ENCODE data around the gene KCNH1.

The KCNH1 gene

GRCh38 chr1:210992837-210993236, 141.1 kb downstream of the KCNH1 start:
- no peak for DNase-seq

DNA sequence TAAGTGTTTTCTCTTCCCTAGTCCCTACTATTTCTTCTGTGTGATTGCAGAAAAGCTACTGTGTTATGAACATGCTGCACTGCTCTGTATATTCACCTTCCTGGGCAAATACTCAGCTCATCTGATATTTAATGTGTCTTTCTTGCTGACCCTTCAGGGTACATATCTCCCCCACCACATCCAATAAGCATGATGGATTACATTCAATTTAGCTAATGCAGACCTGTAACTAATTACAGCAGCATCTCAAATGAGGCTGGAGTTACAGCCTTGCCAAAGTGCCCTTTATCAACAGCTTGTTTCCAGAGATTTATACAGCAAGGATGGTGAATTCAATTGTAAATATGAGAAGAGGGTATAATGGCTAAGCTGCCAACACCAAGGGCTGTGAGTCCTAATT, 144.0 kb downstream of the KCNH1 start:
- no peak for DNase-seq

DNA sequence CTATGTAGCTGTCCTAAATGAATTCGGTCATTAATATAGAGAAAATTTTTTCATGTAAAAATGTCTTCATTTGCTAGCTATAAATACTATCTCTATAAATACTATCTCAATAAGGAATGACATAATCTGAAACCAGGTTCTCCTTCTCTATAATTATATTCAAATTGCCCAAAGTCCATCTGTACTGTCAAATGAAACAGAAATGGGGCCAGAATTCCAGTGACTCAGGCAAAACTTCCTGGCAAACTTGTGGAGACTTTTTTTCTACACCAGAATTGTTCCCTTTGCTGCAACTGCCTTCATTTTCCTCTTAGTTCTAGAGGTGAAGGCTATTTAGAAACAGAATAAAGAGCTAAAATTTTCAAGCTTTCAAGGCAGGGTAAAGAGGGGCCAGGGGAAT, 152.5 kb downstream of the KCNH1 start:
- DNase-seq: no peak

DNA sequence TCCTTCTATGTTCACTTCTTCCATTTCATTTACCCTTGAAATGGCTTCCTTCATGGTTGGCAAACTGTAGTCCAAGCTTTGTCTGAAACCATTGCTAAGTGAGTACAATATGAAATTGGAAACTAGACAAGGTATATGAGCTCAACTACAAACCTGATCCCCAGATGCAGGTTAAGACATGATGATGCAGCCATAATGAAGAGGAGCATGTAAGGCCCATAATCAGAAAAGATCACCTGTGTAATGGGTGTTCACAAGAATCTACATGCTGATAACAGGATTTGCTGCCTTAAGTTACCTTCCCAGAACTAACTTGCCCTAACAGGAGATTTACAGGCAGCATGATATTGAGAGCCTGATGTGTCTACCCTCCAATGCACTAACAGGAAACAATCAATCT, 153.9 kb downstream of the KCNH1 start:
- DNase-seq: no peak

GRCh38 chr1:210978974-210979354, 155.0 kb downstream of the KCNH1 start:
- no peak for DNase-seq

- no peak for DNase-seq
Observed at GRCh38 chr1:210978316-210978973, 155.5 kb downstream of the KCNH1 start.

DNA sequence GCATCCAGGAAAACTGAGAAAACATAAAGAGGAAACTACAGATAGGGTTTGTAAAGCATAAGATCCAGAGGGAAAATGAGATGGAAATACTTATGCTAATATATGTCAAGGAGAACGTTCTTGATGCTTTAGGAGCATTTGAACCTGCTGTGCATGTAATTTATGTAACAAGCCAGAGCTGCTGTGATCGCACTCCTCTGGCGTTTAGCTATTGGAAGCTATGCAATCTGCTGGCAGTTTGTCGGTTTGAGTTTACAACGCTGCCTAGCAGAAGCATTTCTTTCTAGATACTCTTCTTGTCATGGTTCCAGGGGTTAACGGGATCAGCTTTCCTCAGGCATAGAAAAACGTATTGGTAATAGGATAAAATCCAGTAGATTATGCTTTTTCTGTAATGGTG, 182.7 kb downstream of the KCNH1 start:
- no peak for DNase-seq

DNA sequence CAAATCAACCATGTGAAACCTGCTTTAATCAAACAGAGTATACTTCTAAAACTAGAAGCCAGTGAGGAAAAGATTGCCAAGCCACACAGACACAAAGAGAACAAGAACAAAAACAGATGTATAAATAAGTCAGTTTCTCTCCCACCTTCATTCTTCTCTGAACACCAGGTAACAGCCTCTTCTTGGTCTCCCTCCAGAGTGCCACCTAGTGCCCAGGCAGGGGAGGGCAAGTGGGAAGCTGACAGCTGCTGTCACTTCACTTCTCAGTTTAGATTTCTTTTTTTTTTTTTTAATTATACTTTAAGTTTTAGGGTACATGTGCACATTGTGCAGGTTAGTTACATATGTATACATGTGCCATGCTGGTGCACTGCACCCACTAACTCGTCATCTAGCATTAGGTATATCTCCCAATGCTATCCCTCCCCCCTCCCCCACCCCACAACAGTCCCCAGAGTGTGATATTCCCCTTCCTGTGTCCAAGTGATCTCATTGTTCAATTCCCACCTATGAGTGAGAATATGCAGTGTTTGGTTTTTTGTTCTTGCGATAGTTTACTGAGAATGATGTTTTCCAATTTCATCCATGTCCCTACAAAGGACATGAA, 183.9 kb downstream of the KCNH1 start:
- DNase-seq: peak; percentile 67

DNA sequence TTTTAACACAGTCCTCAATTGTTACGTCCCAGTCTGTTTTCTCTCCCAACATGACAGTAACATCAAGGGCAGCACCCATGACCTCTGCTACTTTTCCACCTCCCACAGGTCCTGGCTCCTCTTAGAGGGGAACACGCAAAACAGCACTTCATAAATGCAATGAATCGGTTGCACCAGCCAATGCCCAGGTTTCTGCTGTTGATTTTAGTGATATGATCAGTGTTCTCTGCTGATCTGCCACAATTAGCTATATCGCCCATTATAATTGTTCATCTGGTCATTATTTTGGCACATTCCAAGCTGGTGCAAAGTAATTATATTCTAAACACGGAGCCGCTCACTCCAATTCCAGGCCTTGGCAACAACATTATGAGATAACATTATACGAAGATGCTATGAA, 184.5 kb downstream of the KCNH1 start:
- DNase-seq: no peak

DNA sequence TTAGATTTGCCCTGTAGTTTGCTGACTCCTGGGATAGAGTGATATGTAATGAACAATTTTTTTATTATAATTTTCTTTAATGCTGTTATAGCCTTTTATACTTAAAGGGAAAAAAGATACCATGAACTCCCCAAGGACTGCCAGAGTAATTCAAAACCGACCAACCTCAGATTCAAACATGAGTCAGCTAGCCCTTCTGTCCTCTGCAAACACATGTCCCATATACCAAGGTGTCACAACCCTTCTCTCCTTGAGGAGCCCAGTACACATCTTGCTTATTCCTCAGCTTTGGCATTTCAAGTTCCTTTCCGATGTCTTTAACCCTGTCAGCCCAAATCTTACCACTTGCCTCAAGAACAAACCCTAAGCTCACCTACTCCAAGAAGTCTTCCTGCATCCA, 184.9 kb downstream of the KCNH1 start:
- no peak for DNase-seq

- DNase-seq: no peak
Observed at GRCh38 chr1:210944252-210944651, 189.7 kb downstream of the KCNH1 start.

DNA sequence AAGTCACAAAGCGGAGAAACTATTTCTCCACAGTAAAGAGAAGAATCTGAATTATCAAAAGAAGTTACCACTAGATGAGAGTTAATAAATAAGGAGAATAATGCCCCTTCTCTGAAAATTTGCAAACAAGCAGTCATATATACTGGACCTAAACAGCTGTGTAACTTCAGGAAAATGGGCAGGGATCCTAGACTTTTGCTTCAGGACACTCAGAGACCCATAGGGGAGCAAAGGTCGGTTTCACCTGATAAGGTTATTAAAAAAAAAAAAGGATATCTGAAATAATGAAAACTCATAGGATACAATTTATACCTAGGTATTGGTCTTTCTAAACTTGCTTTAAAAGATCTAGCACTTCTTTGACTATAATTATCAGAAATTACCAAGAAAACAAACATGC, 191.4 kb downstream of the KCNH1 start:
- no peak for DNase-seq

GRCh38 chr1:210940081-210940617, 193.8 kb downstream of the KCNH1 start:
- no peak for DNase-seq

GRCh38 chr1:210938416-210938925, 195.5 kb downstream of the KCNH1 start:
- no peak for DNase-seq

GRCh38 chr1:210937846-210938245, 196.1 kb downstream of the KCNH1 start:
- no peak for DNase-seq

- DNase-seq: no peak
Observed at GRCh38 chr1:210935905-210936304, 198.0 kb downstream of the KCNH1 start.

GRCh38 chr1:210932104-210932503, 201.8 kb downstream of the KCNH1 start:
- no peak for DNase-seq

DNA sequence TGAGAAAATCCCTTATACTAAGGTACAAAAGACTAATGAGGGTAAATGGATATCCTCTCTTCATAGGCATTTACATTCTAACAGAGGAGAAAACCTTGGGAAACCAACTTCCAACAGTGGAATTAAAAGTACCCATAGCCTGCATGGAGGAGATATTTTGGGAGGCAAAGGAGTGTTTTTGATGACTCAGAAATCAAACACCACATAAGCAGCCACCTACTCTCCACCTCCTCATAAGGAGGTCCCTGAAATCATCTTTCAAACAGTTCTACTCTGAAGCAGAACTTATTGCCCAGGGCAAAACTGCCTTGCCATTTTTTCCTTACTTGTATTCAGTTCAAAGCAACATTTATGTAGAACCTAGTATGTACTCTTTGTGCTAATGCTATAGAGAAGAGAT, 211.3 kb downstream of the KCNH1 start:
- DNase-seq: no peak

GRCh38 chr1:210920716-210921694, 212.9 kb downstream of the KCNH1 start:
- DNase-seq: no peak

DNA sequence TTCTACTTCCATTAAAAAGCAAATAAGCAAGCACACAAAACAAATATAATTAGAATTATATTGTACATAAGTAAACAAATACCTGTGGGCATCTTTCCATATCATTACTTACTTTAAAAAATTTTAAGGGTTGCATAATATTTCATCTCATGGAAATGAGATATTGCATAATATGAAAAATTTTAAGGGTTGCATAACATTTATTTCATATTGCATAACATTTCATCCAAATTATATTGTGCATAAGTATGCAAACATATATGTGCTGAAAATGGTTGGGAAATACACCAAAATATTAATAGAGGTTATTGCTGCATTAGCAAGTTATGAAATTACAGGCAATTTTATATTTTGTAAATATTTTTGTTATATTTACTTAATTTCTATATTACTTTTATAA, 213.7 kb downstream of the KCNH1 start:
- DNase-seq: no peak

GRCh38 chr1:210918893-210919292, 215.1 kb downstream of the KCNH1 start:
- DNase-seq: no peak

DNA sequence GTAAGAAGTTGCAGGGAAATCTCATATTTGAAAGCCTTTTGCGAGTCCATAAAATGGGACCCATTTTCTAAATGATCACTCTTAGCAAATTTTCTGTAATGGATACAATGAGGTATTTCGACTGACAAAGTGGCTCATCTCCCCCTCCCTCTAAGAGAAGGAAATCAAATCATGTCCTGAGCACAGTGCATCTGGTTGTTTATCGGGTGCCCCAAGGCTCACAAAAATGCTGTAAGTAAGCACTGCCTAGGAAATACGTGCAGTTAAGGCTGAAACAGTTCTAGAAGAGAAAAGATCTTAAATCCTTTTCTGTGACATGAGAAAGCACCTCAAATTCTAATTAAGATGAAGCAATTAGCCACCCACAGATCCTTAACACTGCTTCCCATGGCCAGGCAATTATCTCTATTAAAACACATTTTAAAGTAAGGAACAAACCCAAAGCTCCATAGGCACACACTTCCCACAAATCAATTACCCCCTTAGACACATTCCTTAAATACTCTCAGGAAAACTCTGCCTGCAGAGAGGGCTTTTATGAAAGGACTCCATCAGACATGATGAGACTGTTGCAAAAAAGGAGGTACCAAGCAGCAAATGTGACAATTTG, 216.3 kb downstream of the KCNH1 start:
- no peak for DNase-seq

DNA sequence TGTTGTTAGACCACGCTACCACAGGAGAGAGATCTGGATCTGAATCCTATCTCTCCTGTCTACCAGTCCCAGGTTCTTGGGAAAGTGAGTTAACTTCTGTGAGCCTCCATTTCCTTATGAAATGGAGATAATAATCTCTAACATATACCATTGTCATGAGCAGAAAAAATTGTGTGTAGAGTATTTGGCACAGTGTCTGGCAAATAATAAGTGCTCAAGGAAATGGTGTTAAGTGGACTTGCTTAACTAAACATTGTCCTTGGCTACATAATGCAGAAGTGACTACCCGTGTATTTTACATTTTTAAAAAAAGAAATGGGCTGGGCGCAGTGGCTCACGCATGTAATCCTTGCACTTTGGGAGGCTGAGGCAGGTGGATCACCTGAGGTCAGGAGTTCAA, 217.4 kb downstream of the KCNH1 start:
- DNase-seq: no peak
